GM08714 (cell line): Measurements from ENCODE around the gene HEPACAM2.

ENCODE experiments used
- H3K4me3 ChIP-seq: fragments of 200-500 bp; sonication (Bioruptor generic); 2 replicates; pipeline ENCODE4 v1.5.1; 2014; ENCODE audit warnings: mild to moderate bottlenecking, low read length, inconsistent platforms
- ZNF274 ChIP-seq: IDR thresholded peaks from 2 replicates; pipeline ENCODE4 v1.6.1; 2012; ENCODE audit warnings: mild to moderate bottlenecking, low read depth, low read length

The HEPACAM2 gene

DNA sequence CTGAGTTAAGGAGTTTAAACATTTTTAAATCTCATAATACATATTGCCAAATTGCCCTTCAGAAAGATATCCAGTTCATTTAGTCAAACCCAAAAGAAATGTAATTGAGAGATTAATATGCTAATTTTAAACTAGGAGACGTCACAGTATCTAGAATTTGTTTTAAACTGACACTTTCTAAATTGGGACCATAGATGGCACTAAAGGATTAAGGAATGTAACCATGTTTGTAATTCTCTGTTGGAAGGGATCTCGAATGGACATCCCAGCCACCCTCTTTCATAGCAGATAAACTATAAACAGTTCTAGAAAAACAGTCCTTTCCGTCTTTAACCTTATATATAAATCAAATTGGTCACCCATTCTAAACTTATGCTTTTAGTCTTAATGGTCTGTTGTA lies 48.1 kb downstream of the HEPACAM2 start:
- TF ChIP-seq ZNF274: no peak
- no peak overlapping the region for H3K4me3 ChIP-seq

DNA sequence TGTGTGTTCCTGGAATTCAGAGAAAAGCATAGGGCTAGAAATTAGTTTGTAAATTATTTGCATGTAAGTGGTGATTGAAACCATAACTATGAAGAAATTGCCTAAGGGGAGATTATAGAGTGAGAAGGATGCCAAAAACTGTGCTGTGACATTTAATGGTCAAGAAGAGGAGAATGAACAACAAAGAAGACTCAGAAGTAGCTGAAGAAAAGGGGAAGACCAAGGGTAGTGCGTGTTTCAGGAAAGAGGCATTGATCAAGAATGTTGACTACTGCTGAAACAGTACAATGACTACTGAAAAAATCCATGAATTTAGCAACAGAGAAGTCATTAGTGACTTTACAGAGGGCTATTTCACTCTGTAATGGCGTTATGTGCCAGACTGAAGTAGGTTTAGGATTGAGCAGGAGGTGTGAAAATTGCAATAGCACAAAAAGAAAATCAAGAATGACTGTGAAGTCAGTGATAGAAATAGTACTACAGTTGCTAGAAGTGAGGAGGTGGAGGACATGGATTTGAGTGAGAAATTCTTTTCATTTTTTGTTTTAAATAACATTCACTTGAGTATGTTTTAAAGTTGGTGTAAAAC lies 49.2 kb downstream of the HEPACAM2 start:
- TF ChIP-seq ZNF274: no peak
- no peak overlapping the region for H3K4me3 ChIP-seq

DNA sequence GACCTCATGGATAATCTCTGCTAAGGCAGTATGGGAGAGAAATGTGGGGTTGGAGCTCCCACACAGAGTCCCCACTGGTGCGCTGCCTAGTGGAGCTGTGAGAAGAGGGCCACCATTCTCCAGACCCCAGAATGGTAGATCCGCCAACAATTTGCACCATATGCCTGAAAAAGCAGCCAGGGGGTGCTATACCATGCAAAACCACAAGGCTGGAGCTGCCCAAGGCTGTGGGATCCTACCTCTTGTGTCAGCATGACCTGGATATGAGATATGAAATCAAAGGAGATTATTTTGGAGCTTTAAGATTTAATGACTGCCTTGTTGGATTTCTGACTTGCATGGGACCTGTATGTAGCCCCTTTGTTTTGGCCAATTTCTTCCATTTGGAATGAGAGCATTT lies 51.0 kb downstream of the HEPACAM2 start:
- H3K4me3 ChIP-seq: no peak overlapping the region
- no peak for TF ChIP-seq ZNF274

DNA sequence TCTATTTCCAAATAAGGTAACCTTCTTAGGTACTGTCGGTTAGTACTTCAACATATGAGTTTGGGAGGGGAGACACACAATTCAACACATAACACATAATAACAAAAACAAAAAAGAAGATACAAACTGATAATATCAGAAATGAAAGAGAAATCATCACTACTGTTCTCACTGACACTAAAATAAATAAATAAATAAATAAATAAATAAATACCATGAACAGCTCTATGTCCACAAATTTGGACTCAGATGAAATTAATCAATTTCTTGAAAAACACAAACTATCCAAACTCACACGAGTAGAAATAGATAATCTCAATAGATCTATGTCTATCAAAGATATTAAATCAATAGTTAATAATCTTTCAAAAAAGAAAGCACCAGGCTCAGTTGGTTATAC lies 53.6 kb downstream of the HEPACAM2 start:
- TF ChIP-seq ZNF274: no peak
- H3K4me3 ChIP-seq: no peak overlapping the region

DNA sequence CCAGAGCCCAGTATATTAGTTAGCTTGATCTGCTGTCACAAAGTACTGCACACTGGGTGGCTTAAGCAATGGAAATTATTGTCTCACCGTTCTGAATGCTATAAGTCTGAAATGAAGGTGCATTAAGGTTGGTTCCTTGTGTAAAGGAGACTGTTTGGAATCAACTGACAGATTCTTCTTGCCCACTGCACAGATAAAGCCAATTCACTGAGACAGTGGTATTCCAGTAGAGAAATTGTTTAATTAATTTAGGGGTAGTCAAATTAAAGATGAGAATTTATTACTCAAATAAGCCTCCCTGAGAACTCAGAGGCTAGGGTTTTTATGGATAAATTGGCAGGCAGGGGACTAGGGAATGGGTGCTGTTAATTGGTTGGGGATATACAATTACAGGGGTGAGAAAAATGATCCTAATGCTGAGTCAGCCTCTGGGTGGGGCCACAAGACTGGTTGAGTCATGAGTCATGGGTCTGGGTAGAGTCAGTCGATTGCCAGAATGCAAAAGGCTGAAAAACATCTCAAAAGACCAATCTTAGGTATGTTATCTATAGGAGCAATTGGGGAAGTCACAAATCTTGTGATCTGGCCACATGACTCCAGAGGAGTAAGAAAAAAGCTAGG lies 54.6 kb downstream of the HEPACAM2 start:
- no peak overlapping the region for H3K4me3 ChIP-seq
- TF ChIP-seq ZNF274: no peak

DNA sequence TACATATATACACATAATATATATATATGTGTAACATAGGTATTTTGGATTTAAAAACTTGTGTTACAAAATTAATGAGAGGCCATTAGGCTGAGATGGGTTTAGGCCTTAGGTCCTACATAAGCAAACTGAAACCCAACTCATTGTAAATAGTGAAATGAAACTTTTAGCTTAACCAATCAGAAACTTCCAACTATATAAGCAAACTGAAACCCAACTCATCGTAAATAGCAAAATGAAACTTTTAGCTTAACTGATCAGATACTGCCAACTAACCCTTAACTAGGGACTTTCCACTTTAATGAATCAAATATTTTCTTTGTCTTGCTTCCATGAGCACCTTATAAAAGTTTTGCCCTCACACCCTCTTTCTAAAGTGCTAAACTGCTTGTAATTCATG lies 60.8 kb downstream of the HEPACAM2 start:
- H3K4me3 ChIP-seq: no peak overlapping the region

DNA sequence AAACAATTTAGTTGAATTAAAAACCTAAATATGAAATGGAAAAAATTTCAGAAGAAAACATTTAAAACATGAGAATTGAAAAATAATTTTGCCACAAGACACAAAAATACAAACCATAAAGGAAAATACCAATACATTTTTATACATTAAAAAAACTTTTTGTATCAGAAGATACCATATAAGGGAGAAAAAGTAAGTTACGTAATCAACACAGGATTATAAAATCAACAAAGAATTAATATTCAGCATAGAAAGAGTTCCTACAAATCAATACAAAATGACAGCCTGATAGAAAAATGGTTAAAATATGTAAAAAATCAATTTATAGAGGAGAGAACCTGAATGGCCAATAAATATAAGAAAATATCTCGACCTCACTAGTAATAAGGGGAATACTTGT lies 61.5 kb downstream of the HEPACAM2 start:
- TF ChIP-seq ZNF274: no peak

More for the DNA sequence above, 60.8 kb downstream of the HEPACAM2 start:
- no peak for TF ChIP-seq ZNF274

DNA sequence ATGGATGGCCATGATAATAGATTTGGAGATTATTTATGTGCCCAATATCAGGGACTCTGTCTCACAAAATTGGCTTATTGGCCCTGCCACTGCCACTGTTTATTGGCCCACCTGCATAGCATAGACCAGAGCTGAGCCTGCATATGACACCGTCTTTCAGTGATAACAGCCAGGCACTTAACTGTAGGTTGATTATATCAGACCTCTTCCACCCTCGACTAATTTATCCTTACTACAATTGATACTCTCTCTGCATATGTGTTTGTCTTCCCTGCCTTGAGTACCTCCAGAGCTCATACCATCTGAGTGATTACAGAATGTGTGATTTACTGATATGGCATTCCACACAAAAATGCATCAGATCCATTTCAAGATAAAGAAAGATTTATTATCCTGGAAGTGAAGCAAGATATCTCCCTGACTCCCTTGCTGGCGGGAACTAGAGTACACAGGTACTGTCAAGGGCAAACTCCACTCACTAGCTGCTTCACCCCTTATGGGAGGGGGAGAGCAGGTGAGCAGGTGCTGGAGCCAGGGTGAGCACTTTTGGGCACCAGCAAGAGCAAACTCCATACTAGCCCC lies 65.0 kb downstream of the HEPACAM2 start:
- no peak for TF ChIP-seq ZNF274
- no peak overlapping the region for H3K4me3 ChIP-seq

More for the DNA sequence above, 61.5 kb downstream of the HEPACAM2 start:
- no peak overlapping the region for H3K4me3 ChIP-seq

DNA sequence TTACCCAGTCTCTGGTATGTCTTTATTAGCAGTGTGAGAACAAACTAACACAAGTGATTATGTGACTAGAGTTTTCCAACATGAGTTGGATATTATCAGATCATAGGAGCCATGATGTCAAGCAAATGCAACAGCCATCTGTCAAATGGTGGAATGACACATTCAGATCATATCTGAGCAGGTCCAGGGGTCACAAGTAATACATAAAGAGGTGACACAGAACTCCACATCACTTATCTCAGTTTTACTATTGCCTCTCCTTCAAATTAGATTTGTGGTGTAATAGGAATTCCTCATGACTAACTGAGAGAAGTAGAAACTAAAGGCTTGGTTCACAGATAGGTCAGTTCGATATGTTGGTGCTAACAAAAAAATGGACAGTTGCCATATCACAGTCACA lies 65.9 kb downstream of the HEPACAM2 start:
- no peak overlapping the region for H3K4me3 ChIP-seq
- TF ChIP-seq ZNF274: no peak

DNA sequence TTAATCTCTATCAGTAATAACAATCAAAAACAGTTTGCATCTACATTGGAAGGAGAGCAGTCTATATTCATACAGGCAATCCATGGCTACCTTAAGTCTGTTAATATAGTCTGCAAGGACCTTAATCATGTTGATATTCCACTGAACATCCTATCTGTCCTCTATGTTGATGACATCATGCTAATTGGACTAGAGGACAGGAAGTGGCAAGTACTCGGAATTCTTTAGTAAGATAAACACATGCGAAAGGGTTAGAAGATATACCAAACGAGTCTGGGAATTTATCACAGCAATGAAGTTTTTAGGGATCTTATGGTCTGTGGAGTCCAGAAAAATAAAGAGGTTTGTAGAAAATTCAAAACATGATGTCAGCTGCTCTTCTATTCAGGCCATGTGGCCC lies 66.8 kb downstream of the HEPACAM2 start:
- no peak overlapping the region for H3K4me3 ChIP-seq
- TF ChIP-seq ZNF274: no peak

DNA sequence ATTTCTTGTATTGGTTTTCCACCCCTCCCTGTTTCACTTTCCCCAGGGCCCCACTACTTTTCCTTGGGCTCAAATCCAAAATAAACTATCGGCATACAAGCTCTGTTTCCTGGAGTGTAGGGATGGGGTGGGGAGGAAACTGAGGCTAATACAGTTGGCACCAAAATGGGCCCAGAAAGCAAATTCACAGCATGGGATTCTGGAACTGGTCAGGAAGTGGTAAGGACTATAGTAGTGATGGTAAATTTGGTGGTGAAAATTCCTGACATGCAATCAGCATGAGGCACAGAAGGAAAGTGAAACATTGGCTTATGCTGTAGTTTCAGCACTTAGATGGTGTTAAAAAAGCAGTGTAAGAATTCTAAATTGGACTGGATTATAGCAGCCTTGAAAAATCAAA lies 69.4 kb downstream of the HEPACAM2 start:
- TF ChIP-seq ZNF274: no peak
- H3K4me3 ChIP-seq: no peak overlapping the region

DNA sequence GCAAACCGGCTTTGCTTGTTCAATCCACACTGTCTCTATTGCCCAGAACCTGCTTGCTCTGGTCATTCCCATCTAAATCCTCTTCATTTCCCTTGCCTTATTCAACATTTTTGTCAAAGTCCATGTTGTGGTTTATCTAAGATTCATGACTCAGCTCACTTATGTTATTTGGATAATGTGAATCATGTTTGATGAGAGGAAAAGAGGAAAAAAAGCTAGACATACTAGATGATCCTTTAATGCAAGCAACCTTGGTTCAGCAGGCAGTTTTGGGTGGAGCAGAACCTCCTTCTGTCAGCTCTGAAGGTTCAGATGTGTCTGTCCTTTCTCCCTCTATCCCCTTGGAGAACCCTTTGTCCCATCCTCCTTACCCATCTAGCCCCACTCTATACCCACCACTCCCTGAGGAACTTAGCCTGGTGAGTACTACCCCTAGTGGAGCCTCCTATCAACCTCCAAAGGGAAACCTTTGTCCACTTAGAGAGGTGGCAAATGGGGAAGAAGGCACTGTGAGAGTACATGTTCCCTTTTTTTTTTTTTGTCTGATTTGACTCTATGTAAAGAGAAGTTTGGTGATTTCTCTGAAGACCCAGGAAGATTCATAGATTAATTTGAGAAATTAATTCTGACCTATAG lies 76.0 kb downstream of the HEPACAM2 start:
- no peak overlapping the region for H3K4me3 ChIP-seq
- TF ChIP-seq ZNF274: no peak

DNA sequence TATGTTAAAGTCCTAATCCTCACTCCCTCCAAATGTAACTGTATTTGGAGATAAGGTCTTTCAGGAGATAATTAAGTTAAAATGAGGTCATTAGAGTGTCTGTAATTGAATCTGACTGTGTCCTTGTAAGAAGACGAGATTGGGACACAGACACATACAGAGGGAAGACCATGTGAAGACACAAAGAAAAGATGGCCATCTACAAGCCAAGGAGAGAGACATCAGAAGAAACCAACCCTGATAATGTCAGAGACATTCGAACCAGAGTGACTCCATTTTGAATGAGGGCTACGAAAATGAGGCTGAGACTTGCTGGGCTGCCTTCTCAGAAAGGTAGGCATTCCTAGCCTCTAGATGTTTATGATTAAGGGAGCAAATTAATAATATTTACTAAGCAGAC lies 77.5 kb downstream of the HEPACAM2 start:
- no peak for TF ChIP-seq ZNF274
- no peak overlapping the region; the same call in 1 of the 2 replicates for H3K4me3 ChIP-seq

DNA sequence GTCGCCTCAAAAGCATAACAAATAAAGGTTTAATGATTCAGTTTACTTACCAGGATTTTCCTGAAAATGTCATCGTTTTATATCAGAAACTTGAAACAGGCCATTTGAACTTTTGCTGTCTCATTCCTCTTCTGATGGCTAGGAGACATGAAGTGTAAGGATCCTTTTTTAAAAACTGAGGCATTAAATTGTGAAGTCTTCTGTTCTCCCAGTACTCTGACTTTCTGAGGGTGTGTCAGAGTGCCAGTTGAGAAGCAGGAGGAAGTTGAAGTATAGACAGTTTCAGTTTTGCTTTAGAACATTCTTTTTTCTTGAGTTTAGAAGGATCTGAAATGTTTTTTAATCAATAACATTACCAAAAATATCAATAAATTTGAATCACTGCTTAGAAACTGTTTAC lies 78.1 kb downstream of the HEPACAM2 start, which contains the start of gene SAMD9L:
TSS of gene SAMD9L (minus strand) at position 242 of the 400 bp plus-strand sequence. CDS start 12,414 bp downstream, outside the sequence.
- TF ChIP-seq ZNF274: no peak
- H3K4me3 ChIP-seq: peak within 1 kb of the TSS; percentile 99

DNA sequence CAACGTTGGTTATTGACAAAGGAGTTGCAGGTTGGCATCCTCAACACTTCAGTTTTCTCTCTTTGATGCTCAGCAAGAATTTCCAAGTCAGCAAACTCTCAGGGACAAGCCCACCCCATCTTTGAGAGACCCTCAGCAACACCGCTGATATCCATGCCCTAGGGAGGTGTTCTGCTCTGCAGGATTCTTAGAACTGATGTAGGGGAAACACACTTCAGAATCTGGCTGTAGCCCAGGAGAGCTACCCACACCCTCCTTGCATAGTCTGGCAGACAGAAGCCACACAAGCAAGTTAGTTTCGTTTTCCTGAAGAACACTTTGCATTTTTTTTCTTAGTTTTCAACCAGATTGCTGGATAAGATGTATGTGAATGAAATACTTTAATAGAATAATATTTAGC lies 78.9 kb downstream of the HEPACAM2 start:
- H3K4me3 ChIP-seq: peak overlapping the region; percentile 99
- TF ChIP-seq ZNF274: no peak
